ENCODE measurements around the gene FLG2. TPM values are rescaled to one million over a fixed set of nuclear protein-coding genes. Genes with fewer than 3 reads are reported as not detected.
A peak's percentile ranks its signal among the peaks of the same experiment; 100 is the strongest.
"Not testable (repeated sequence)": the region's sequence is repeated elsewhere in the genome, so short reads cannot be mapped to it uniquely, and the experiment has no call there.

FLG2 gene
- total RNA-seq, 1 donor from 2014 or later: not detected

DNA sequence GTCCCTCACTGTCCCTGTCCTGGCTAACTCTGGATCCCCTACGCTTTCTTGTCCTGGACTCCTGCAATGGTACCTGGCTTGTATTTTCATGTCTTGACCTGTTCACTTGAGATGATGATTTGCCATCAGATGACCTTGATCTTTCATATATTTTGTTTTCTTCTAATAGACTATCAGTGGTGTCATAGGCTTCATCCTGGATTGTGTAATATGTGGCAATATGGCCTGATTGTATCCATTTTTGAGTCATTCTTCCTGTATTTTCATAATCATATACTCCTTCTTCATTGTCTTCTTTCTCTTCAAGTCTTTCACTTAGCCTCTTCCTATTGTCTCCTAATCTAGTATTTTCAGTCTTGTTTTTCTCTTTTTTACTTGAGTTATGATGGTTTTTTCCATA, 45.8 kb downstream of the FLG2 start:
- intact Hi-C loops (cut with micrococcal nuclease): no loop called here
- no peak for ATAC-seq
- no peak for DNase-seq

DNA sequence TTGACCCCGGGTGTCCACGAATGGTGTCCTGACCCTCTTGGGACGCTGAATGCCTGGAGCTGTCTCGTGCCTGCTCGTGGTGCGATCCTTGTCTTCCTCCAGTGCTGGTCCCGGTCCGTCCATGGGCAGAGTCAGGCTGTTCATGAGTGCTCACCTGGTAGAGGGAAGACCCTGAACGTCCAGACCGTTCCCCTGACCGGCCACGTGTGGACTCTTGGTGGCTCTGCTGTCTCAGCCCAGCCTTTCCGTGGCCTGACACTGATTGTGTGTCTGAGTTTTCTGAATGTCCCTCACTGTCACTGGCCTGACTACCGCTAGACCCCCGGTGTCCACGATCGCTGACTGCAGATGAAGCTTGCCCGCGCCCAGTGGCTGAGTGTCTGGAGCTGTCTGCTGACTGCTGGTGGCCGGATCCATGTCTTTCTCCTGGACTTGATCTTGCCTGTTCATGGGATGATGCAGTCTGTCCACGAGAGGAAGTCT, 46.4 kb downstream of the FLG2 start:
- ATAC-seq (no peak), DNase-seq (peak; percentile 17)
- intact Hi-C loops (cut with micrococcal nuclease): no loop called here

DNA sequence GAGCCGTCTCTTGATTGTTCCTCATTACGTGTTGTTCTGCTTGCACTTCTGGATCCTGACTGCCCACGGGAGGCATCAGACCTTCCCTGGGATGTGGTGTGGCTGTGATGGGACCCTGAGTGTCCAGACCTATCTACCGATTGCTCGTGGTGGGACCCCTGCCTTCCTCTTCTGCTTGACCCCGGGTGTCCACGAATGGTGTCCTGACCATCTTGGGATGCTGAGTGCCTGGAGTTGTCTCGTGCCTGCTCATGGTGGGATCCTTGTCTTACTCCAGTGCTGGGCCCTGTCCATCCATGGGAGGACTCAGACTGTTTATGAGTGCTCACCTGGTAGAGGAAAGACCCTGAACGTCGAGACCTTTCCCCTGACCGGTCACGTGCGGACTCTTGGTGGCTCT, 47.6 kb downstream of the FLG2 start:
- intact Hi-C loops (cut with micrococcal nuclease); DNase-seq; ATAC-seq: not testable (repeated sequence)

- DNase-seq (no peak), ATAC-seq (no peak)
- intact Hi-C loops (cut with micrococcal nuclease): no loop called here
Measured at GRCh38 chr1:152309955-152310354, 49.9 kb downstream of the FLG2 start.

GRCh38 chr1:152309320-152309901, 50.4 kb downstream of the FLG2 start:
- DNase-seq; ATAC-seq; intact Hi-C loops (cut with micrococcal nuclease): not testable (repeated sequence)

GRCh38 chr1:152308758-152309157, 51.0 kb downstream of the FLG2 start:
- DNase-seq: peak; percentile 18
- intact Hi-C loops (cut with micrococcal nuclease); ATAC-seq: not testable (repeated sequence)

GRCh38 chr1:152307970-152308369, 51.8 kb downstream of the FLG2 start:
- intact Hi-C loops (cut with micrococcal nuclease); ATAC-seq: not testable (repeated sequence)
- peak; percentile 8 for DNase-seq

- DNase-seq; intact Hi-C loops (cut with micrococcal nuclease); ATAC-seq: not testable (repeated sequence)
Measured at GRCh38 chr1:152306123-152306522, 53.7 kb downstream of the FLG2 start.

GRCh38 chr1:152304773-152305172, 55.0 kb downstream of the FLG2 start:
- not testable (repeated sequence) for ATAC-seq
- peak; percentile 12 for DNase-seq

GRCh38 chr1:152303139-152303872, 56.5 kb downstream of the FLG2 start:
- ATAC-seq; intact Hi-C loops (cut with micrococcal nuclease): not testable (repeated sequence)
- peak; percentile 14 for DNase-seq

More at GRCh38 chr1:152304773-152305172, 55.0 kb downstream of the FLG2 start:
- intact Hi-C loops (cut with micrococcal nuclease): not testable (repeated sequence)

Other genes starting within 250 kb of the FLG2 start
- 0.02 TPM for gene TCHH, start 244.6 kb downstream of the FLG2 start, total RNA-seq
- gene RPTN, start 200.8 kb downstream of the FLG2 start, total RNA-seq: not detected
- gene HRNR, start 135.8 kb downstream of the FLG2 start, total RNA-seq: not detected
- gene FLG, start 34.8 kb downstream of the FLG2 start, total RNA-seq: not detected
- gene CRNN, start 54.3 kb upstream of the FLG2 start, total RNA-seq: not detected
- not detected for gene LCE5A, start 150.8 kb upstream of the FLG2 start, total RNA-seq
- not detected for gene CRCT1, start 154.5 kb upstream of the FLG2 start, total RNA-seq
- gene LCE3E, start 206.8 kb upstream of the FLG2 start, total RNA-seq: not detected
- not detected for gene LCE3D, start 220.5 kb upstream of the FLG2 start, total RNA-seq
- gene LCE3C, start 240.2 kb upstream of the FLG2 start, total RNA-seq: not detected

Measured in left ventricle myocardium superior (tissue), 1 donor.